ENCODE results near the gene PTPRM.
A peak's percentile ranks its signal among the peaks of the same experiment; 100 is the strongest.
"Not testable (repeated sequence)": the region's sequence is repeated elsewhere in the genome, so short reads cannot be mapped to it uniquely, and the experiment has no call there.

Gene PTPRM

GRCh38 chr18:7950380-7951136 is 383.4 kb downstream of the PTPRM start:
- DNase-seq (ENCODE audit: low read depth): peak; percentile 1

- DNase-seq (ENCODE audit: low read depth): no peak
Observed at GRCh38 chr18:7953095-7953958, 386.2 kb downstream of the PTPRM start.

GRCh38 chr18:7954238-7954637 is 387.1 kb downstream of the PTPRM start:
- DNase-seq (ENCODE audit: low read depth): no peak

GRCh38 chr18:7955175-7955574 is 388.1 kb downstream of the PTPRM start:
- DNase-seq (ENCODE audit: low read depth): no peak

- DNase-seq (ENCODE audit: low read depth): no peak
Observed at GRCh38 chr18:7957297-7957696, 390.2 kb downstream of the PTPRM start.

GRCh38 chr18:7958081-7958896 is 391.2 kb downstream of the PTPRM start:
- DNase-seq (ENCODE audit: low read depth): no peak

GRCh38 chr18:7958897-7959146 is 391.7 kb downstream of the PTPRM start:
- no peak for DNase-seq (ENCODE audit: low read depth)

GRCh38 chr18:7966682-7967081 is 399.6 kb downstream of the PTPRM start:
- not testable (repeated sequence) for DNase-seq (ENCODE audit: low read depth)

GRCh38 chr18:7974200-7974874 is 407.2 kb downstream of the PTPRM start:
- no peak for DNase-seq (ENCODE audit: low read depth)

- DNase-seq (ENCODE audit: low read depth): no peak
Observed at GRCh38 chr18:7977897-7978296, 410.8 kb downstream of the PTPRM start.

- no peak for DNase-seq (ENCODE audit: low read depth)
Observed at GRCh38 chr18:7978834-7979233, 411.7 kb downstream of the PTPRM start.

GRCh38 chr18:7979714-7980113 is 412.6 kb downstream of the PTPRM start:
- DNase-seq (ENCODE audit: low read depth): no peak

GRCh38 chr18:7980136-7980535 is 413.0 kb downstream of the PTPRM start:
- DNase-seq (ENCODE audit: low read depth): no peak

GRCh38 chr18:7980656-7981055 is 413.5 kb downstream of the PTPRM start:
- DNase-seq (ENCODE audit: low read depth): no peak

GRCh38 chr18:7982216-7982615 is 415.1 kb downstream of the PTPRM start:
- no peak for DNase-seq (ENCODE audit: low read depth)

GRCh38 chr18:7987284-7987976 is 420.3 kb downstream of the PTPRM start:
- no peak for DNase-seq (ENCODE audit: low read depth)

GRCh38 chr18:7990670-7991069 is 423.6 kb downstream of the PTPRM start:
- DNase-seq (ENCODE audit: low read depth): no peak

GRCh38 chr18:8001711-8002301 is 434.7 kb downstream of the PTPRM start:
- DNase-seq (ENCODE audit: low read depth): no peak

- DNase-seq (ENCODE audit: low read depth): no peak
Observed at GRCh38 chr18:8003878-8004675, 437.0 kb downstream of the PTPRM start.

- no peak for DNase-seq (ENCODE audit: low read depth)
Observed at GRCh38 chr18:8004792-8005191, 437.7 kb downstream of the PTPRM start.

Measured in activated T-cell treated with anti-CD3 and anti-CD28 coated beads for 48 hours (primary cell).